SH-SY5Y (cell line): ENCODE measurements around the gene ESRRA.

Experiments used
- GATA2 ChIP-seq: IDR thresholded peaks from 2 replicates; pipeline ENCODE4 v1.6.1; 2011; ENCODE audit warnings: mild to moderate bottlenecking, low read depth, low read length
- GATA3 ChIP-seq: IDR thresholded peaks from 2 replicates; pipeline ENCODE4 v1.6.1; 2011; ENCODE audit warnings: low read depth, mild to moderate bottlenecking, low read length, moderate library complexity

DNA sequence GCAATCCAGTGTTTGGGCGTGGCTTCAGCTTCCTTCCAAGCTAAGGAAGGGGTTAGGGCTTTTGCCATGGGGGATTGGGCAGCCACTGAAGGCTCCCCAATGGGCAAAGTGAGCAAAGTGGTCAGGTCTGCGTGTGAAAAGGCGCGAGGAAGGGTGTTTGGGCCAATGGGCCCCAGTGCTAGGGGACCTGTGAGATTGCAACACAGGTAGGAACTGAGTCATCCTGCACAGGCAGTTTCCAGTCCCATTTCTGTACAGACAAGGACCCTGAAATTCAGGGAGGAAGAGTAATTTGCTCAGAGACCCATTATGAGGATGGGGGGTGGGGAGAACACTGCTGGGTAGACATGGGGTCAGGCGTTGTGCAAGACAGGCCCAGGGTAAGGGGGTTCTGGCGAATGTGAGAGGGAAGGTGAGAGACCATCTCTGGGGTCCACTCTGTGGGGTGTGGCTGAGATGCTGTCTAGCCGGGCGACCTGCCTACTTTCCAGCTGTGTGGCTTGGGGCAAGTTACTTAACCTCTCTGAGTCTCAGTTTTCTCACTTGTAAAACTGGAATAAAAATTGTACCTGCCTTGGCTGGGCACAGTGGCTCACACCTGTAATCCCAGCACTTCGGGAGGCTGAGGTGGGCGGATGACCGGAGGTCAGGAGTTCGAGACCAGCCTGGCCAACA, 42.0 kb downstream of the ESRRA start:
- TF ChIP-seq GATA2 (no peak), GATA3 (no peak)
